SK-N-SH treated with all-trans-retinoic acid at 6 μM for 48 hours (cell line): ENCODE data around the gene DYNC1LI2.

Experiments
- ATAC-seq: fragments of 200-7000 bp; cut with Tn5 transposase; 3 replicates; pipeline ENCODE4 v1.9.1; 2020; ENCODE audit warnings: mild to moderate bottlenecking, moderate library complexity
- ARNTL ChIP-seq: fragments of 450-650 bp; formaldehyde crosslinking; IDR thresholded peaks from 2 replicates; pipeline ENCODE4 v1.5.0; 2020; ENCODE audit warnings: low read depth, mild to moderate bottlenecking, moderate library complexity, borderline replicate concordance
- BACH2 ChIP-seq: fragments of 250-450 bp; sonication (Bioruptor Pico); IDR thresholded peaks from 2 replicates; pipeline ENCODE4 v1.9.0; 2021; ENCODE audit warnings: mild to moderate bottlenecking, borderline replicate concordance
- ESRRG ChIP-seq: fragments of 250-450 bp; sonication (Bioruptor Pico); IDR thresholded peaks from 2 replicates; pipeline ENCODE4 v1.6.1; 2021; ENCODE audit warnings: mild to moderate bottlenecking
- GLIS3 ChIP-seq: fragments of 250-450 bp; sonication (Bioruptor Pico); IDR thresholded peaks from 2 replicates; pipeline ENCODE4 v1.5.0; 2020; ENCODE audit warnings: mild to moderate bottlenecking, moderate library complexity
- ISL1 ChIP-seq: fragments of 250-450 bp; sonication (Bioruptor Pico); IDR thresholded peaks from 2 replicates; pipeline ENCODE4 v2.1.2; 2022; ENCODE audit warnings: mild to moderate bottlenecking, moderate library complexity
- OSR1 ChIP-seq: fragments of 250-450 bp; sonication (Bioruptor Pico); IDR thresholded peaks from 2 replicates; pipeline ENCODE4 v1.8.0; 2022; ENCODE audit warnings: moderate library complexity, mild to moderate bottlenecking, inconsistent platforms
- PPARA ChIP-seq: fragments of 250-450 bp; sonication (Bioruptor Pico); IDR thresholded peaks from 2 replicates; pipeline ENCODE4 v1.5.0; 2020; ENCODE audit warnings: mild to moderate bottlenecking, borderline replicate concordance
- RARB ChIP-seq: fragments of 250-450 bp; sonication (Bioruptor Pico); IDR thresholded peaks from 2 replicates; pipeline ENCODE4 v1.8.0; 2021; ENCODE audit warnings: mild to moderate bottlenecking, moderate library complexity
- SNAI2 ChIP-seq: fragments of 250-450 bp; sonication (Bioruptor Pico); IDR thresholded peaks from 2 replicates; pipeline ENCODE4 v1.5.0; 2020; ENCODE audit warnings: mild to moderate bottlenecking, moderate library complexity
- TCF4 ChIP-seq: fragments of 250-450 bp; sonication (Bioruptor Pico); IDR thresholded peaks from 2 replicates; pipeline ENCODE4 v1.8.0; 2021; ENCODE audit warnings: mild to moderate bottlenecking, moderate library complexity, borderline replicate concordance
- TOX ChIP-seq: fragments of 250-450 bp; sonication (Bioruptor Pico); IDR thresholded peaks from 2 replicates; pipeline ENCODE4 v1.8.0; 2021; ENCODE audit warnings: mild to moderate bottlenecking, moderate library complexity, borderline replicate concordance
- ZC3H10 ChIP-seq: fragments of 250-450 bp; sonication (Bioruptor Pico); IDR thresholded peaks from 2 replicates; pipeline ENCODE4 v1.5.1; 2021; ENCODE audit warnings: mild to moderate bottlenecking, moderate library complexity
- ZFP3 ChIP-seq: fragments of 250-450 bp; sonication (Bioruptor Pico); IDR thresholded peaks from 2 replicates; pipeline ENCODE4 v1.5.0; 2020; ENCODE audit warnings: mild to moderate bottlenecking, moderate library complexity
- ZFP30 ChIP-seq: fragments of 450-650 bp; formaldehyde crosslinking; IDR thresholded peaks from 2 replicates; pipeline ENCODE4 v1.5.0; 2022; ENCODE audit warnings: mild to moderate bottlenecking, moderate library complexity
- ZNF565 ChIP-seq: fragments of 450-650 bp; formaldehyde crosslinking; conservative IDR thresholded peaks from 2 replicates; pipeline ENCODE4 v1.5.0; 2020; ENCODE audit warnings: low read depth, mild to moderate bottlenecking, moderate library complexity
- ZNF70 ChIP-seq: fragments of 450-650 bp; formaldehyde crosslinking; IDR thresholded peaks from 2 replicates; pipeline ENCODE4 v1.5.0; 2020; ENCODE audit warnings: mild to moderate bottlenecking, moderate library complexity
- ZNF8 ChIP-seq: fragments of 450-650 bp; formaldehyde crosslinking; IDR thresholded peaks from 2 replicates; pipeline ENCODE4 v1.5.0; 2020; ENCODE audit warnings: mild to moderate bottlenecking, moderate library complexity
- TF ChIP-seq, protein P1 (sequence below): fragments of 250-450 bp; sonication (Bioruptor Pico); IDR thresholded peaks from 2 replicates; pipeline ENCODE4 v1.8.0; 2020; ENCODE audit warnings: mild to moderate bottlenecking, moderate library complexity, borderline replicate concordance
- TF ChIP-seq, protein P2 (sequence below): fragments of 250-450 bp; sonication (Bioruptor Pico); IDR thresholded peaks from 2 replicates; pipeline ENCODE4 v1.5.1; 2021; ENCODE audit warnings: mild to moderate bottlenecking, moderate library complexity
- TF ChIP-seq, protein P3 (sequence below): fragments of 250-450 bp; sonication (Bioruptor Pico); IDR thresholded peaks from 2 replicates; pipeline ENCODE4 v1.8.0; 2021; ENCODE audit warnings: low read depth, mild to moderate bottlenecking, moderate library complexity, borderline replicate concordance
- TF ChIP-seq, protein P4 (sequence below): fragments of 250-450 bp; sonication (Bioruptor Pico); IDR thresholded peaks from 2 replicates; pipeline ENCODE4 v1.5.0; 2020; ENCODE audit warnings: mild to moderate bottlenecking, moderate library complexity
- TF ChIP-seq, protein P5 (sequence below): fragments of 250-450 bp; sonication (Bioruptor Pico); IDR thresholded peaks from 2 replicates; pipeline ENCODE4 v1.5.1; 2020; ENCODE audit warnings: low read depth, mild to moderate bottlenecking, moderate library complexity

Gene DYNC1LI2

DNA sequence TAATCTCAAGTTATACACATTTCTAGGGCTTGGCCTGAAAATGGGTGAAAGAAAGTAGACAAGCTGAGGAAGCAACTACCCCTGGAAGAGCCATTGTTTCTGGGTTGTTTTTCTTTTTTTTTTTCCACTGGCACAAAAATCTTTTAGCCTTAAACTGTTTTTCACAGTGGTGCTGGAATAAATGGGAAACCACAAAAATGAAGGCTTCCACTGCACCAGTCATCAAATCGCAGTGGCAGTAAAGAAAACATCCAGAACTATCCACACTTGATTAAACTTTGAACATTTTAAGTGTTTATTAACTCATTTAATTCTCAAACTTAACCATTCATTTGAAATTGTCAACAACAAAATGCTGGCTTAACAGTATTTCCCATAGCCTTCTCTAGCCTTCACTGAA lies 69.1 kb downstream of the DYNC1LI2 start (continued):
- TF ChIP-seq, protein P1, sequence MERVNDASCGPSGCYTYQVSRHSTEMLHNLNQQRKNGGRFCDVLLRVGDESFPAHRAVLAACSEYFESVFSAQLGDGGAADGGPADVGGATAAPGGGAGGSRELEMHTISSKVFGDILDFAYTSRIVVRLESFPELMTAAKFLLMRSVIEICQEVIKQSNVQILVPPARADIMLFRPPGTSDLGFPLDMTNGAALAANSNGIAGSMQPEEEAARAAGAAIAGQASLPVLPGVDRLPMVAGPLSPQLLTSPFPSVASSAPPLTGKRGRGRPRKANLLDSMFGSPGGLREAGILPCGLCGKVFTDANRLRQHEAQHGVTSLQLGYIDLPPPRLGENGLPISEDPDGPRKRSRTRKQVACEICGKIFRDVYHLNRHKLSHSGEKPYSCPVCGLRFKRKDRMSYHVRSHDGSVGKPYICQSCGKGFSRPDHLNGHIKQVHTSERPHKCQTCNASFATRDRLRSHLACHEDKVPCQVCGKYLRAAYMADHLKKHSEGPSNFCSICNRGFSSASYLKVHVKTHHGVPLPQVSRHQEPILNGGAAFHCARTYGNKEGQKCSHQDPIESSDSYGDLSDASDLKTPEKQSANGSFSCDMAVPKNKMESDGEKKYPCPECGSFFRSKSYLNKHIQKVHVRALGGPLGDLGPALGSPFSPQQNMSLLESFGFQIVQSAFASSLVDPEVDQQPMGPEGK, result no peak
- TF ChIP-seq OSR1 (no peak), ZC3H10 (CRISPR knock-in tag) (no peak), ARNTL (no peak), TCF4 (no peak), ZNF70 (CRISPR knock-in tag) (no peak), ESRRG (CRISPR knock-in tag) (no peak), RARB (no peak), SNAI2 (CRISPR knock-in tag) (no peak), ISL1 (CRISPR knock-in tag) (no peak), TOX (no peak), PPARA (CRISPR knock-in tag) (no peak), BACH2 (CRISPR knock-in tag) (no peak)

DNA sequence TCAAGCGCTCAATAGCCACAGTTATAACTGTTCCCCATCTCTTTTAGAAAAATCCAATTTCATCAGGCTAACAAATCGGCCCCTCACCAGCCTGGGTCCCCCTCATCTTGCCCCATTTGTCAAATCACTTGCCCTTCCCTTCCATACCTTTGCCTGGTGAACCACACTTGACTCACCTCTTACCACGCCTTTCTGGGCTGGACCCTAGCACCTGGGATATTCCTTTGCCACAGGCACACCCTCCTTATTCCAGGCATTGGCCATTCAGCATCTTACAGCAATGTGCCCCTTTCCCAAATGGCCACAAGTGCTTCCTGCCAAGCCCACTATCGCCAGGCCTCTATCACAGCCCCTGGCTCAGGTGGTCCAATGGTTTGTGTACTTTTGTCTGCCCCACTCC lies 69.7 kb downstream of the DYNC1LI2 start:
- TF ChIP-seq SNAI2 (CRISPR knock-in tag), result no peak
- TF ChIP-seq, protein P2, sequence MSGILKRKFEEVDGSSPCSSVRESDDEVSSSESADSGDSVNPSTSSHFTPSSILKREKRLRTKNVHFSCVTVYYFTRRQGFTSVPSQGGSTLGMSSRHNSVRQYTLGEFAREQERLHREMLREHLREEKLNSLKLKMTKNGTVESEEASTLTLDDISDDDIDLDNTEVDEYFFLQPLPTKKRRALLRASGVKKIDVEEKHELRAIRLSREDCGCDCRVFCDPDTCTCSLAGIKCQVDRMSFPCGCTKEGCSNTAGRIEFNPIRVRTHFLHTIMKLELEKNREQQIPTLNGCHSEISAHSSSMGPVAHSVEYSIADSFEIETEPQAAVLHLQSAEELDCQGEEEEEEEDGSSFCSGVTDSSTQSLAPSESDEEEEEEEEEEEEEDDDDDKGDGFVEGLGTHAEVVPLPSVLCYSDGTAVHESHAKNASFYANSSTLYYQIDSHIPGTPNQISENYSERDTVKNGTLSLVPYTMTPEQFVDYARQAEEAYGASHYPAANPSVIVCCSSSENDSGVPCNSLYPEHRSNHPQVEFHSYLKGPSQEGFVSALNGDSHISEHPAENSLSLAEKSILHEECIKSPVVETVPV, result no peak
- TF ChIP-seq ISL1 (CRISPR knock-in tag), result no peak
- TF ChIP-seq, protein P1, result no peak
- TF ChIP-seq RARB, result no peak
- no peak for TF ChIP-seq ZFP30 (CRISPR knock-in tag)
- TF ChIP-seq, protein P3, sequence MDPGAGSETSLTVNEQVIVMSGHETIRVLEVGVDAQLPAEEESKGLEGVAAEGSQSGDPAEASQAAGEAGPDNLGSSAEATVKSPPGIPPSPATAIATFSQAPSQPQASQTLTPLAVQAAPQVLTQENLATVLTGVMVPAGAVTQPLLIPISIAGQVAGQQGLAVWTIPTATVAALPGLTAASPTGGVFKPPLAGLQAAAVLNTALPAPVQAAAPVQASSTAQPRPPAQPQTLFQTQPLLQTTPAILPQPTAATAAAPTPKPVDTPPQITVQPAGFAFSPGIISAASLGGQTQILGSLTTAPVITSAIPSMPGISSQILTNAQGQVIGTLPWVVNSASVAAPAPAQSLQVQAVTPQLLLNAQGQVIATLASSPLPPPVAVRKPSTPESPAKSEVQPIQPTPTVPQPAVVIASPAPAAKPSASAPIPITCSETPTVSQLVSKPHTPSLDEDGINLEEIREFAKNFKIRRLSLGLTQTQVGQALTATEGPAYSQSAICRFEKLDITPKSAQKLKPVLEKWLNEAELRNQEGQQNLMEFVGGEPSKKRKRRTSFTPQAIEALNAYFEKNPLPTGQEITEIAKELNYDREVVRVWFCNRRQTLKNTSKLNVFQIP (CRISPR knock-in tag), result no peak
- no peak for TF ChIP-seq PPARA (CRISPR knock-in tag)
- TF ChIP-seq, protein P4, sequence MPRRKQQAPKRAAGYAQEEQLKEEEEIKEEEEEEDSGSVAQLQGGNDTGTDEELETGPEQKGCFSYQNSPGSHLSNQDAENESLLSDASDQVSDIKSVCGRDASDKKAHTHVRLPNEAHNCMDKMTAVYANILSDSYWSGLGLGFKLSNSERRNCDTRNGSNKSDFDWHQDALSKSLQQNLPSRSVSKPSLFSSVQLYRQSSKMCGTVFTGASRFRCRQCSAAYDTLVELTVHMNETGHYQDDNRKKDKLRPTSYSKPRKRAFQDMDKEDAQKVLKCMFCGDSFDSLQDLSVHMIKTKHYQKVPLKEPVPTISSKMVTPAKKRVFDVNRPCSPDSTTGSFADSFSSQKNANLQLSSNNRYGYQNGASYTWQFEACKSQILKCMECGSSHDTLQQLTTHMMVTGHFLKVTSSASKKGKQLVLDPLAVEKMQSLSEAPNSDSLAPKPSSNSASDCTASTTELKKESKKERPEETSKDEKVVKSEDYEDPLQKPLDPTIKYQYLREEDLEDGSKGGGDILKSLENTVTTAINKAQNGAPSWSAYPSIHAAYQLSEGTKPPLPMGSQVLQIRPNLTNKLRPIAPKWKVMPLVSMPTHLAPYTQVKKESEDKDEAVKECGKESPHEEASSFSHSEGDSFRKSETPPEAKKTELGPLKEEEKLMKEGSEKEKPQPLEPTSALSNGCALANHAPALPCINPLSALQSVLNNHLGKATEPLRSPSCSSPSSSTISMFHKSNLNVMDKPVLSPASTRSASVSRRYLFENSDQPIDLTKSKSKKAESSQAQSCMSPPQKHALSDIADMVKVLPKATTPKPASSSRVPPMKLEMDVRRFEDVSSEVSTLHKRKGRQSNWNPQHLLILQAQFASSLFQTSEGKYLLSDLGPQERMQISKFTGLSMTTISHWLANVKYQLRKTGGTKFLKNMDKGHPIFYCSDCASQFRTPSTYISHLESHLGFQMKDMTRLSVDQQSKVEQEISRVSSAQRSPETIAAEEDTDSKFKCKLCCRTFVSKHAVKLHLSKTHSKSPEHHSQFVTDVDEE (CRISPR knock-in tag), result no peak
- no peak for TF ChIP-seq GLIS3
- no peak for TF ChIP-seq ZNF565 (CRISPR knock-in tag)
- TF ChIP-seq ZNF8, result no peak
- no peak for TF ChIP-seq ARNTL
- TF ChIP-seq, protein P5, sequence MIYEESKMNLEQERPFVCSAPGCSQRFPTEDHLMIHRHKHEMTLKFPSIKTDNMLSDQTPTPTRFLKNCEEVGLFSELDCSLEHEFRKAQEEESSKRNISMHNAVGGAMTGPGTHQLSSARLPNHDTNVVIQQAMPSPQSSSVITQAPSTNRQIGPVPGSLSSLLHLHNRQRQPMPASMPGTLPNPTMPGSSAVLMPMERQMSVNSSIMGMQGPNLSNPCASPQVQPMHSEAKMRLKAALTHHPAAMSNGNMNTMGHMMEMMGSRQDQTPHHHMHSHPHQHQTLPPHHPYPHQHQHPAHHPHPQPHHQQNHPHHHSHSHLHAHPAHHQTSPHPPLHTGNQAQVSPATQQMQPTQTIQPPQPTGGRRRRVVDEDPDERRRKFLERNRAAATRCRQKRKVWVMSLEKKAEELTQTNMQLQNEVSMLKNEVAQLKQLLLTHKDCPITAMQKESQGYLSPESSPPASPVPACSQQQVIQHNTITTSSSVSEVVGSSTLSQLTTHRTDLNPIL, result no peak
- no peak for TF ChIP-seq ZFP3 (CRISPR knock-in tag)
- TF ChIP-seq ZC3H10 (CRISPR knock-in tag), result no peak
- TF ChIP-seq ESRRG (CRISPR knock-in tag), result no peak
- ATAC-seq, result no peak
